Cardiac septum (tissue), 1 donor: ENCODE measurements around the gene CHST11. TPM values are rescaled to one million over a fixed set of nuclear protein-coding genes. Genes with fewer than 3 reads are reported as not detected.
"Not testable (repeated sequence)": the region's sequence is repeated elsewhere in the genome, so short reads cannot be mapped to it uniquely, and the experiment has no call there.

Experiments
- DNase-seq: peaks from one replicate; pipeline ENCODE4 v3.0.0-alpha.2; 2020; ENCODE audit warnings: low spot score
- intact Hi-C: fragments of 100-400 bp; cut with DNase I; formaldehyde crosslinking; loops from one replicate; pipeline ENCODE4 v1.14.0; 2022
- total RNA-seq: library from RNA; stranded (reverse); fragmentation: NEBNext Ultra II Directional; extraction: Animal tissue kit (Norgen Biotek cat#: 25700); gene quantifications from one replicate; pipeline ENCODE4 v1.2.1, GENCODE V29; 2021
- donor health status: DM: no; HTN: no; CAD: no.

Gene CHST11
- total RNA-seq, 1 donor from 2014 or later: 6.1 TPM

DNA sequence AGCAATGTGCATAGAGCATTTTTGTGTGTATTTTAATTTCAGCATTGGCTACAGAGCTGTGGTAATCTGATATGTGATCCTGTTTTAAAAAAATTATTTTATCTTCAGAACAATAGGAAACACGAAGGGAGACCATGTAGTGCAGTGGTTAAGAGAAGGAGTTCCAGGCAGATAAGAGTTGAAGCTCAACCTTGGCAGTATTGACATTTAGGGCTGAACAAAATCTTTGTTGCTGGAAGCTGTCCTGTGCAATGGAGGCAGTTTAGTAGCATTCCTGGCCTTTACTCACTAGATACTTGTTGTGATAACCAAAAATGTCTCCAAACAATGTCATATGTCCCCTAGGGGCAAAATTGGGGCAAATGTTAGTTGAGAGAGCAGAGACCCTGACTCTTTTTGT is 59.2 kb downstream of the CHST11 start:
- no peak for DNase-seq
- intact Hi-C loops: no loop called here

DNA sequence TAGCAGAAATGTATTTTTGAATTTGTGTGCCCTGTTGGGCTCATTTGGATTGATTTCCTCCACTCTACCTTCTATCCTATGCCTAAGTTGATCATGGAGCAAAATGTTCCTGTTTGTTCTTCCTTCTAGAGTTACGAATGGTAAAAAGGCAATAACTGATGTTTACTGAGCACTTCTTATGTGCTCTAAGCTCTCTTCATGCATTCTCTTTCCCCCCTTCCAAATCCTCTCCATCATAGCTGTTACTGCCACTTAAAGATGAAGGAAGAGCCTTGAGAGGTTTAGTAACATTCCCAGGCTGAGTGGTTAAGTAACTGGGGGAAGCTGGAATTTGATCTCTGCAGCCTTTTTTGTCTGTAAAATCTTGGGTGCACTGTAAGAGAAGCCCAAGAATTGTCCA is 60.1 kb downstream of the CHST11 start:
- intact Hi-C loops: no loop called here
- no peak for DNase-seq

DNA sequence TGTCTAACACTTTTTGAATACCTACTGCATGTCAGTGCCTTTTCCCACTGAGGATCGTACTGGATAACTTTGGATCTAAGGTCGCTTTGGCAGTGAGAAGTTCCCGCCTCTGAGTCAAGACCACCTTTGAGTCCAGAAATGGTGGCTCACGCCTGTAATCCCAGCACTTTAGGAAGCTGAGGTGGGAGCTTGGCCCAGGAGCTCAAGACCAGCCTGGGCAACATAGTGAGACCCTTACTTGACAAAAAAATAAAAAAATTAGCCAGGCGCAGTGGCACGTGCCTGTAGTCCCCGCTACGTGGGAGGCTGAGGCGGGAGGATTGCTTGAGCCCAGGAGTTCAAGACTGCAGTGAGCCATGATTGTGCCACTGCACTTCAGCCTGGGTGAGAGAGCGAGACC is 61.1 kb downstream of the CHST11 start:
- intact Hi-C loops: no loop called here
- no peak for DNase-seq

DNA sequence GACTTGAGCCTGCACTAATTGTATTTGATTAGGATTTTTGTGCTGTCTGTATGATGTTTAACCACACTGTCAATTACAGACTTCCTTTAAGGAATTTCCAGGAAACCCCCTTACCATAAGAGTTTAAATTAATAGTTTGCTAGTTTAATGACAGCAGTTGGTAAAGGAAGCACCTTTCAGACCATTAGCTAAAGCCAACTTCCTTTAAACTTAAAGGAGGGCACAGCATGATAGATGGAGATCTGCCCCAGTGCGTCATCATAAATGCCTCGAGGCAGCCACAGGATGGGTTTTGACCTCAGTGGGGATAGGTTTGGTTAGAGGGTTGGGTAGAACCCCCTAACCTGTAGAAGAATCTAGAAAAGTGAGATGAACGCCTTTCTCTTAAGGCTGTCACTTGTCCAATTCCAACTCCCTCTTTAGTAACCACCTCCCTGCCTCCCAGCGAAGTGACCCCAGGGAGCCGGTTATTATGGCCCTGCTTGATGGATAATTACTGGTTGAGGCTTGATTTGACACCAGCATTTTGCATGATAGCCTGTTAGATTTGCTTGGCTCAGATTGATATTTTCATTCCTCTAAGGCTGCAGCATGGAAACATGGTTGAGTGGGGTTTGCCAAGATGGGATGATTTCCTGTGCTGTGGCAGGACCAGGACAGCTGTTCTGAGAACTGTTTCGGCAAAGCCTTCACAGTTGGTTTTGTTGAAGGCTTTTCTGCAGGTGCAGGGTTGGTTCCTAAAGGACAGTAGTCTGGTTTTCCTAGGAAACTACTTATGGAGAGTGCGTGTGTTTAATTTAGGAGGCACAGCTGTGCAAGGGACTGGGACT is 62.7 kb downstream of the CHST11 start:
- no peak for DNase-seq
- intact Hi-C loops: no loop called here

DNA sequence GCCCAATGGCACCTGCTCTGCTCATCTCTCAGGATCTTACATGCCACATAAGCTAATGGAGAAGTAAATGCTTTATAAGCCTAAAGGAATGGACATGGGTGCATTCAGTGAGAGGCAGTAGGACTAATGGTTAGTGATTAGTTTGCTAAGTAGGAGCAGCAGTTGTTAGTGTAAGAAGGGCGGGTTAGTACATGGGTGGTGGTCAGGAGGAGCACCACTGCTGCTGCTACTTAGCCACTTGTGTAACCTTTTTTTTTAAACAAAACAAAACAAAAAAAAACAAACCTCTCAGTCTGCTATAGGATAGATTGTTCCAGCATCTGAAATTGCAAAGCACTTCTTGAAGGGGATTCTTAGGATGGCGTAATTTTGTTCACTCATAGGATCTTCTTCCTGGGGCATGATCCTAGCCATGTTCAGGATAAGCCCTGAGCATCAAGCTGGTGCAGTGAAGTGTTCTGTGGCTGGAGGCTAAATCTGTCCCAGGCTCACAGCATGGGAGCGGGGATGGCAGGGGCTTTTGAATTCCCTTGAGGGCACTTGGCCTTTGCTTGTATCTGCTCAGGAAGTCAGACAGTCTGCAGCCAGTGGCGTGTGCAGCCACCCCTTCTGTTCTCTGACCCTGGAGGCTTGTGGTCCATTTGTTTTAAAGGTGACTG is 63.6 kb downstream of the CHST11 start:
- intact Hi-C loops: no loop called here
- DNase-seq: no peak

DNA sequence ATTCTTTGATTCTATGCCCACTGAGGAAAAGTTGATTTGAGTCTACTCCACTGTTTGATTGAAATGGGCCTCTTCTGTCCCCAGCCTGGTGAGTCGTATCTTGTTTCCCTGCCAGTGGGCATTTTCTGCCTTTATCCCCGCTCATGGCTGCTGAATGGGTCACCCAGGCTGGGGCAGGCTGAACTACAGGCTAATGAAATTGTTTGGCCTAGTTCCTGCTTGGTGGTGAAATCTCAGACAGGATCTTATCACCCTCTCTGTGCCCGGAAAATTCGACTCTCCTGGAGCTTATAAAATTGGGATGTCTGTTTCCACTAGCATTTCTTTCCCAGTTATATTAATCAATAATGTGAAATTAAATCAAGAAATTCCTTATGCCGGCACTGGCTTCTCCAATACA is 65.0 kb downstream of the CHST11 start:
- intact Hi-C loops: no loop called here
- DNase-seq: no peak

DNA sequence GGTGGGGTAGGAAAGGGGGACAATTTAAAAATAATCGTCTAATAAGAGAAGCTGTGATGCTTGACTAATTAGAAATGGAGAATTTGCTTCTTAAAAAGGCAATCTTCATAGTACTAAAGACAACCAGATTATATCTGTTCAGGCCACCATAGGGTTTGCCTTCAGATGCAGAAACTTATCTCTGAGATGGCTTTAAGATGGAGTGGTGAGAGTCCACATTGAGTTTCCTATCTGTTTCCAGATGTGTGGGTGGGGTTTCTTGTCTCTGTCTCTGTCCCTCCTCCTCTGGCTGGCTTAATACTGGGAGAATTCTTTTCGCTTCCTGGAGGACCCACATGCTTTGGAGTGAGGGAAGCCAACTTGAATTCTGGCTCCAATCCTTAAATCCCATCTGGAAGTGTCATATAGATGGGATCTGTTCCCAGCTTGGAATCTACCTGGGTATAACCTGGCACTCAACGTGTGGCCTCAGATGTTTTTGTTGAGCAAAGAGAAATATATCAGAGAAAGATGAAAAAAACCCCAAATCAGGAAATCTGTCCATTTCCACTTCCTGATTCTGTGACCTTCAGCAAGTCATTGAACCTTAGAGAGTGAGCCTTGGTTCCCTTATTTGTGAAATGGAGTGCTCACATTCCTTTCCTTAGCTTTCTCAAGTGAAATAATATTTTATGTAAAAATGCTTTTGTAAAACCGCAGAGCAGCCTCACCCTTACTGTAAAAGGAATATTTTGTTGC is 66.4 kb downstream of the CHST11 start:
- intact Hi-C loops: no loop called here
- no peak for DNase-seq

DNA sequence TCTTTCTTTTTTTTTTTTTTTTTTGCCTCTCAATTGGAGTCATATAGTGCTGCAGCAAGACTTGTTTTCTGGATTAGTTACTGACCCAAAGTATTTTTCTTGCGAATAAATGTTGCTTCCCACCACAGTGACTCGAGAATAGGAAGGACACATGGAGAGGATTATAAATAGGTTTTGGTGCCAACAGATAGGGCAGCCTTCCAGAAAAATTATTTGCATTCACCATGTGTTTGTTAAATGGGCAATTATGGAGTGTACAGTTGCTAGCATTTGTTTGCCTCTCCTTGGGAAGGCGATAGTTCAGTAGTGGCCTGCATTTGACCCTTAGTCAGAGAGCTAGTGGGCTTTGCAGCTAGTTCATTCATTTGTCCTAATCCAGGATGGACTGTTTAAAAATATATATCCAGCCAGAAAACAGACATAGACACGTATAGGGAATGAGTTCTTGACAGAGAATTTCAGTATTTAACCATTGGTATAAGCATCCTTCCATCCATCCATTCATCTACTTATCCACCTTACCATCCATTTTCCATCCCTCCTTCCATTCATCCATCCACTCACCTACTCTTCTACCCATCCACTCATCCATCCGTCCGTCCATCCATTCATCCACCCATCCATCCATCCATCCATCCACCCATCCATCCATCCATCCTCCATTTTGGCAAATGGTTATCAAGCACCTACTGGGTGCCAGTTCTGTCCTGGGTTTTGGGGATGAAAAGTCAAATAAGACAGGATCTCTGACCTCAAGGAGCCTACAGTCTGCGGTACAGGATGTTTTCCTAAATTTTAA is 67.5 kb downstream of the CHST11 start:
- DNase-seq: no peak
- intact Hi-C loops: no loop called here

DNA sequence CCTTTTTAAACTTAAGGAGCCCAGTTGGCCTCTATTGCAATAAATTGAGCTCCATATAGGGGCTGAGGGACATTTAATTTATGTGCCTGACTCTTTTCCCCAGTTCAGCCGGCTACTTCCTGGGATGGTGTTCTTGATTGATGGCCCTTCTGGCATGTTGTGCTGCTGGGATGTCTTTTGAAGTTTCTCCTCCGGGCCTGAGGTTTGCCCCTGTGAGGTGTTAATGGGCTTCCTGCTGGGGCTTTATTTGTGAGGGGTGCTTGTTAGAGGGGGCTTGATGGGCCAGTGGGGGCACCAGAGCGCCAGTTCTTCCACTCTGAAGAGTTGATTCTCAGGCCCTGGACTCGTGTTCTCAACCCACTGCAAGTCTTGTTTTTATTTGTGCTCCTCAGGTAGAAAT is 69.6 kb downstream of the CHST11 start:
- intact Hi-C loops: no loop called here
- no peak for DNase-seq

DNA sequence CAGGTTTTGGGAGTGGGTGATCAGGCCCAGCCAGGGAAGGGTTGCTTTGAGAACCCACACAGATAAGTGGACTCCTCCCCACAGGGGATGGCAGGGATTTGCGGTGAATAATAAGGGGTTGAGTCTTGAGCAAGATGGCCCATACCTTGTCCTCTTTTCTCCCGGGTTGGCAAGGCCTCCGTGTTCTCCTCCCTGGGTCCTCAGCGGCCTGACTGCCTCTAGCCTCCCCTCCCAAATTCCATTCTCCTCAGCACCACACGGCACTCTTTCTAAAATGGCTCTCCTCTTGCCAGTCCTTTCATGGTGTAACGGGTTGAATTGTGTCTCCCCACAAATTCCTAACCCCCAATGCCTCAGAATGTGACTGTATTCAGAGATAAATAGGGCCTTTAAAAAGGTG is 70.0 kb downstream of the CHST11 start:
- intact Hi-C loops: no loop called here
- DNase-seq: no peak

DNA sequence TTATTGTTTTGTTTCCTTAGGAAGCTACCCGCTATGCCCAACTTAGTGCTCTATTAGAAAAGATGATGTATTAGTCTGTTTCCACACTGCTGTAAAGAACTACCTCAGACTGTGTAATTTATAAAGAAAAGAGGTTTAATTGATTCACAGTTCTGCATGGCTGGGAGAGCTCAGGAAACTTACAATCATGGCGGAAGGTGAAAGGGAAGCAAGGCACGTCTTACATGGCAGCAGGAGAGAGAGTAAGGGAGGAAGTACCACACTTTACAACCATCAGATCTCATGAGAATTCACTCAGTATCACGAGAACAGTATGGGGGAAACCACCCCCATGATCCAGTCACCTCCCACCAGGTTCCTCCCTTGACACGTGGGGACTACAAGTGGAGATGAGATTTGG is 70.9 kb downstream of the CHST11 start:
- DNase-seq, intact Hi-C loops: not testable (repeated sequence)

DNA sequence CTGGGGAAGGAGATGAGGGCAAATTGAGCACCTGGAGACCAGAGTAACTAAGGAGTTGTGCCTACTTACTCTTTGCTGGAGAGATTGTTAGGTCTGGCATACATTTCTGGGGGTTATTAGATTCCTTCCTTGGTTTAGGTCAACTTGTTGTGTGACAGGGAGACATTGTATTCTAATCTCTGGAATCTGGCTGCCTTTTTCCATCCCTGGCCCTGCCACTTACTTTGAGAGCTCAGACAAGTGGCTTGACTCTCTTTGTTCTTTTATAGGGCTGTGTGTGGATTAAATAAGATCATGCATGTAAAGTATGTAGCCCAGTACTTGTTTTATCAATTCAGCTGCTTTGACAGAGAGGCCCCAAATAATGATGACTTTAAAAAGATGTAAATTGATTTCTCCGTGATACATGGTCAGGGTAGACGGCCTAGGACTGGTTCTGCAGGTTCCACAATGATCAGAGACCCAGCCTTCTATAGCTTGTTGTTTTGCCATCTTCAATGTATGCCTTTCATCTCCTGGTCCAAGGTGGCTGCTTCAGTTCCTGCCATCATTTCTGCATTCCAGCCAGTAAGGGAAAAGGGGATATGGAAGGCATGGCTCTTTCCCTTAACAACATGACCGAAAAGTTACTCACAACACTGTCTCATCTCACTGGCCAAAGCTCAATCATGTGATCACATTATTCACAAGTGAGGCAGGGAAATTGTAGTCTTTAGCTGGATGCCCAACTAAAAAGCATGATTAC is 72.6 kb downstream of the CHST11 start:
- intact Hi-C loops: no loop called here
- DNase-seq: no peak

DNA sequence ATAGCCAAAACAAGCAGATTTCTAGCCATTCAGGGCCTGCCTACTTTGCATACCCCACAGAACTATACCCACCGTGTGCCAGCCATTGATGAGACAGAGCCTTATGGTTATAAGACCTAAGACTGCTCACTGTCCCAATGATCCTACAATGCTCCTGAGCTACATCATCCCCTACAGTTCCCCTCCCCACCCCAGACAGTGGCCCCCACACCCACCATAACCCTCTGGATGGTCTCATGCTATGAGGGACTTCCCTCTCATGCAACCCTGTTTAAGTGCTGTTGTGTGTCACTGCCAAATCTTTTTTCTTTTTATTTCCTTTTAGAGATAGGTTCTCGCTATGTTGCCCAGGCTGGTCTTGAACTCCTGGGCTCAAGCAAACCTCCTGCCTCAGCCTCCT is 75.9 kb downstream of the CHST11 start:
- intact Hi-C loops: no loop called here
- no peak for DNase-seq

DNA sequence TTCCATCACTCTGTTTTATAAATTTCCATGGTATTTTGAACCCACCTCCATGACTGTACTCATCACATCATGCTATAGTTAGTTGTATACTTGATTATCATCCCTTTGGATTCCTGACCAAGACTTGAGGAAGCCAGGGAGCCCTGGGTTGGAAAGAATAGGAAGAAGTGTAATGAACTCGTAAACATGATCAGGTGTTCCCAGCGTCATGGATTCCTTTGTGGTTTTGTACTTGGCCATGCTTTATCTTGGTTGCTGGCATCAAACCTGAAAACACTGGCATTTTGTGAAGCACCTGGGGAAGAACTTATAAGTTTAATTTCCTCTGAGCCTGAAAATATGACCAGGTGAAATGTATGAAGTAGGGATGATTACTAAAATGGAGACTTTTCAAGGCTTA is 76.4 kb downstream of the CHST11 start:
- DNase-seq: no peak
- intact Hi-C loops: no loop called here

DNA sequence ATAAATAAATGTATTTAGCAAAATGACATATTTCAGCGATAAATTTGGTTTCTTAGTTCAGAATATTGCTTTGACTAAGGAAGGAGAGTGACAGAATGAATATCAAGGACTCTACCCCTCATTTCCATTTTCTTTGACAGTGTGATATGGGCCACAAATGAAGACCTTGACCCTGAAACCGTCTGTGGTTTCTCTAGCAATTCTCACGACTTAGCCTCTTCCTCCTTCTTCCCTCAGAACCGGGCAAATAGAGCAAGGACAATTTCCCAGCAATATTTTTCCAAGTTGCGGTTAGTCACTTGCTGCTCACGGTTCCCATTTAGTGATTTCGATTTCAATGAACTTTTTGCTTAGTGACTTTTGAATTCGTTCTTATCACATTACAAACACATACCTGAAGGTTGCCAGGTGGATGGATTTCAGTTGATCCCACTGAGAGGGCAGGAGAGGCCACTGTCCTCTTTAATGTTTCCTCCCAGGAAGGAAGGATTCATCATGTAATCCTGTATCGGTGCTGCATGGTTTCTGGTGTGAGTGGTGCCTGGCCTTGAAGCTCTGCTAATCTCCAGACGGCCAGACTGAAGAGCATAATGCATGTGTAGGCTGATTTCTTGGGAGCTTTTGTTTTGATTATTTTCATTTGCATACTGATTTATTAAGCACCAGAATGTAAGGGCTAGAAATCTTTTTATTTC is 77.6 kb downstream of the CHST11 start:
- no peak for DNase-seq
- intact Hi-C loops: no loop called here

DNA sequence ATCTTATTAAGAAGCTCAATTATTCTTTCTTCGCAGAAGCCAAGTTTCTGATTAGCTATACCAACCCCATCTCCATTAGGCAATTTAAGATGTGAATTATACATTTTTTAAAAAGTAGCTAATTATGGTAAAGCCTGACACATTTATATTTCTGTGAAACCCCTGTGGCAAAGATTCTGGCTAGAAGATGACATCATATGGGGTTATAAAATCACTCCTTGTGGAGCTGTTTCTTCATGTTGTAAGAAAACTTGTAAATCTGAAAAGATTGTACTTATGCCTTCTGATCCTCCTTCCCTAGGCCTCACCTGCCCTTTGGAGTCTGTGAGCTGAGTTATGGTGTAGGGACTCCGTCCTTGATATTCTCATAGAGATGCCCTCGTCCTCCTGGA is 78.1 kb downstream of the CHST11 start:
- intact Hi-C loops: no loop called here
- DNase-seq: no peak

DNA sequence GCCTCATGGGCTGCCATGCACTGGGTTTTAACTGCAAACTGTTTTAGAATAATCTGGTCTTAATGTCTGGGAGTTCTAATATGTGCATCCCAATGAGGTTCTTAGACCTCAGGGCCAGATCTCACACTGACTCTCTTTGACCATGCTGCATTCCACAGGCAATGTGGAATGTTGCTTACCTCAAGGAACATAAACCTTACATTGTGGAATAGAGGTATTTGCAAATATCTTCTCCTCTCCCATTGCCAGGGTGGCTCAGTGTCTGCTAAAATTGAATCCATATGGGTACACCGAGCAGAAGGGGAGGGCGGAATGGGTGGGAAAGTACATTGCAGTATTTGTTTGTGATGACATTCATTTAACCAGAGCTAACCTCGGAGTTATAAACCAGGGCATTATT is 78.6 kb downstream of the CHST11 start:
- intact Hi-C loops: no loop called here
- DNase-seq: no peak

DNA sequence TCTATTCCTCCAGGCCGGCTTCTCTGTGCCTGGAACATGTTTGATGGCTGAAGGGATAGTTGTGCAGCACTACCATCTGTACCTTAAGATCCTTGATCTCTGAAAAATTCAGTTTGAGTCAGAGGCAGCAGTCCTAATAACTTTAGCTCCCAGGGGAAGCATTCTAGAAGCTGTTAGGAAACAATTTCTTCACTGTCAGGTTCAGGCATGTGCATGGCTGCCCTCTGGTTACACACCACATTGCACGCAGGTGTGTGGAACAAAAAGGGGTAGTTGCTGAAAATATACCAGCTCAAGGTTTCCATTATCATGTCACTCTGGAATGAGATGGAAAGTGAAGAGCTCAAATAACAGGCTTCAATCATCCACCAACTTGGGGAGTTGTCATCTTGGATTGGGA is 80.1 kb downstream of the CHST11 start:
- intact Hi-C loops: no loop called here

DNA sequence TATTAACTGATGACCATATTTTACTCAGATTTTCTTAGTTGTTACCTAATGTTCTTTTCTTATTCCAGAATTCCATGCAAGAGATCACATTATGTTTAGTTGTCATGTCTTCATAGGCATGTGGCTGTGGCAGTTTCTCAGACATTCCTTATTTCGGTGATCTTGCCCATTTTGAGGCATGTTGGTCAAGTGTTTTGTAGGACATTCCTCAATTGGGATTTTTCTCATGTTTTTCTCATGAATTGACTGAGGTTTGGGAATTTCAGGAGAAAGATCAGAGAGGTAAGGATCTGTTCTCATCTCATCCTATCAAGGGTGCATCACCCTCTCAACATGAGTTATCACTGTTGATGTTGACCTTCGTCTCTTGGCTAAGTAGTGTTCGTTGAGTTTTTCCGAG is 81.3 kb downstream of the CHST11 start:
- intact Hi-C loops: no loop called here
- no peak for DNase-seq

More for the DNA sequence above, 80.1 kb downstream of the CHST11 start:
- no peak for DNase-seq
